ENCODE data around the gene TMPO.
"Not testable (repeated sequence)": the region's sequence is repeated elsewhere in the genome, so short reads cannot be mapped to it uniquely, and the experiment has no call there.

Gene TMPO, protein sequence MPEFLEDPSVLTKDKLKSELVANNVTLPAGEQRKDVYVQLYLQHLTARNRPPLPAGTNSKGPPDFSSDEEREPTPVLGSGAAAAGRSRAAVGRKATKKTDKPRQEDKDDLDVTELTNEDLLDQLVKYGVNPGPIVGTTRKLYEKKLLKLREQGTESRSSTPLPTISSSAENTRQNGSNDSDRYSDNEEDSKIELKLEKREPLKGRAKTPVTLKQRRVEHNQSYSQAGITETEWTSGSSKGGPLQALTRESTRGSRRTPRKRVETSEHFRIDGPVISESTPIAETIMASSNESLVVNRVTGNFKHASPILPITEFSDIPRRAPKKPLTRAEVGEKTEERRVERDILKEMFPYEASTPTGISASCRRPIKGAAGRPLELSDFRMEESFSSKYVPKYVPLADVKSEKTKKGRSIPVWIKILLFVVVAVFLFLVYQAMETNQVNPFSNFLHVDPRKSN

DNA sequence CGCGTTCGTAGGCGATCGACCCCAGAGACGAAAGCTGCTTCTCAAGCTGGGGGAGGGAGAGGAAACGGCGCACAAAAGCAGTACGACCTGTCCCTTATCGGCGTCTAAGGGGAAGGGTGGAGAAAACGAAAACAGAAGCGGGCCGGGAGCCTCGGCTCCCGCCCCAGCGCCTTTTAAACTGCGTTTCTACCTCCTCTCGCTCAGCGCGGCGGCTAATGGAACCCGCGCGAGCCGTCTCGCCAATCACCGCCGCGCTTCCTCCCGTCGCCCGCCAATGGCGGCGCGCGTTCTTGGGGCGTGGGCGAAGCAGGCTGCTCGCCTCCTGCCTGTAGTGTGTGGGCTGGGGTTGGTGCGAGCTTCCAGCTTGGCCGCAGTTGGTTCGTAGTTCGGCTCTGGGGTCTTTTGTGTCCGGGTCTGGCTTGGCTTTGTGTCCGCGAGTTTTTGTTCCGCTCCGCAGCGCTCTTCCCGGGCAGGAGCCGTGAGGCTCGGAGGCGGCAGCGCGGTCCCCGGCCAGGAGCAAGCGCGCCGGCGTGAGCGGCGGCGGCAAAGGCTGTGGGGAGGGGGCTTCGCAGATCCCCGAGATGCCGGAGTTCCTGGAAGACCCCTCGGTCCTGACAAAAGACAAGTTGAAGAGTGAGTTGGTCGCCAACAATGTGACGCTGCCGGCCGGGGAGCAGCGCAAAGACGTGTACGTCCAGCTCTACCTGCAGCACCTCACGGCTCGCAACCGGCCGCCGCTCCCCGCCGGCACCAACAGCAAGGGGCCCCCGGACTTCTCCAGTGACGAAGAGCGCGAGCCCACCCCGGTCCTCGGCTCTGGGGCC, at the start of gene TMPO:
TMPO (plus strand) TSS at position 304 of the 824 bp plus-strand sequence; CDS start at position 582, 278 bp downstream.
- peak; percentile 86 to 96 (median 94) for DNase-seq

DNA sequence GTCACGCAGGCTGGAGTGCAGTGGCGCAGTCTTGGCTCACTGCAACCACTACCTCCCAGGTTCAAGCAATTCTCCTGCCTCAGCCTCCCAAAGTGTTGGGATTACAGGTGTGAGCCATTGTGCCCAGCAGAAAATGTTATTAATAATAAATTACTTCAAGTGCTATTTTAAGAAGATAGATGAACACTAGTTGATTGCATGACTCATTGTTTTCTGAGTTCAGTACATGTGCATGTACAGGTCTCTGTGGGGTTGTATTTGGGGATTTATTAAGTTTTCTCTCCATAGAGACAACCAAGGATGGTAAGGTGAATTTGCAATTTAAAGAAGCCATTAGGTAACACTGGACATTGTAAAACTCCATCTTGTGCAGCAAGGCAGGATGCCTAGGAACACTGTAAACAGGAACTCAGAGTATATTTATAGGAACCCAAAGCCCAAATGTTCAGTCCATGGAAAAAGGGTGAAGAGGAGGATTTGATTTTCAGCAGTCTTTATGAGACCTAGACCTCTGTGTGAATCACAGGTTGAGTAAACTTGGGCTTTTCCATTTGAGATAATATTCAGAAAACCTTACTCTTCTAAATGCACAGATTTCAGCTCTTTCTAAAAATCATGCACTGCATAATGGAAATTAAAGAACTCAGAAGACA, 49.3 kb upstream of the TMPO start:
- no peak for DNase-seq

DNA sequence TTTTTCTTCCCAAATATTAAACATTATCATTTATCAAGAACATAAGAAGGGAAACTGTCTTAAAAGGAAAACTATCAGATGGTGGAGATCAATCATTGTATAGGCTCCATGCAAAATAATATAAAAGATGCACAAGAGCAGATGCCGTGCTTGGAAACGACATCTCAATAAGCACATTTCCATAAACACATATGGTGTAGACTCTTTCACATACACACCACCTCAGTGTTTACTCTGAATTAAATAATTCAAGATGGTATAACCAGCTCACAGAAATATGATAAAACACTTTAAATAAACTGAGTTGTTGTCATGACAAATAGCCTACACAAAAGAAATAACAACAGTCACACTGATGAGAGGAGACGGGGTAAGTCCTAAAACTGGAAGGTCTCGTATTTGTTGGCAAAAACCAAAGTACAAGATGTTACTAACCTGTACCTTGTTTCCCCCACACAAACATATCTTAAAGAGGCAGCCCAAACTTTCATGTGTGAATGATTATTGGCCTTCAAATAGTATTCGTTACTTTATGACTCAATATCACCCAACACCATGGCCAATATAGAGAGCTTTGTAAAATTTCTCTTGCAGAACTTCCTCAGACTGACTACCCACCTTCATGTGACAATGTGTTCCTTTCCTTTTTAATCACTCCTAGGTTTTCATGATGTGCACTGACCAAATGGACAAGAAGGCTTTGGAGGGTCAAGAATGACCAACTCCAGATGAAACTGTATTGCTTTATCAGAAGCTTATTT, 48.6 kb upstream of the TMPO start:
- no peak for DNase-seq

DNA sequence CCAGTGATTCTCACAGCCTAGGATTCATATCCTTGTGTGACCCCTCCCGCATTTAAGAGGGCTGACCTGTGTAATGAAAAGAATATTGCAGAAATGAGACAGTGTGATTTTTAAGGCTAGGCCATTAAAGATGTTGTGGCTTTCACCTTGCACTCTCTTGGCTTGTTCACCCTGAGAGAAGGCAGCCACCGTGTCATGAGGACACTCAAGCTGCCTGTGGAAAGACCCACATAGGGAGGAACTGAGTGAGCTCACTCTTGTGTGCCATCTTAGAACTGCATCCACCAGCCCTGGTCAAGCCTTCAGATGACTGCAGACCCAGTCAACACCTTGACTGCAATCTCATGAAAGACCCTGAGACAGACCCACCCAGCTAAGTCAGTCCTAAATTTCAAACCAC, 46.3 kb upstream of the TMPO start:
- no peak for DNase-seq

DNA sequence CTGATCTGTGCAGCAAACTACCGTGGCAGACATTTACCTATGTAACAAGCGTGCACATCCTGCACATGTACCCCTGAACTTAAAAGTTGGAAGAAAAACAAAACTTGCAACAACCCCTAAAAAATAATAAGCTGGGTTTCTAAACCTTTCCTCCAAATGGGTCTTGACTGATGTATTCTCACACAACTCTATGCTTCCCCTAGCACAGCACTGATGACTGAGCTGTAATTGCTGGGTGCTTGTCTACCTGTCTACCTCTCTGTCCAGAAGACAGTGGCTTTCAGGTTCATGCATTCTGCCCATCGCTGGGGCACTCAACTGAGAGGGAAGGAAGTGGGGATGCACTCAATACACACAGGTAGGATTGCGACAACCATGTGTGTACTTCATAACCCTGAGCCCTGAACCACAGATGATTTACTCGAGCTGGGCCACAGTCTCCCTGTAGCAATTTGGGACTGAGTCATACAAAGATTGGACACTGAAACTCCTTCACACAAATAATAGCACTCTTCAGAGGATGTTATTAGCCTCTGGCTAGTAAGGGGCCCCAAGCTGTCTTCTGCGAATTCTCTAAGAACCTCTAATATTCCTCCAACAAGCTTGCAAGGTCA, 44.8 kb upstream of the TMPO start:
- DNase-seq = no peak

DNA sequence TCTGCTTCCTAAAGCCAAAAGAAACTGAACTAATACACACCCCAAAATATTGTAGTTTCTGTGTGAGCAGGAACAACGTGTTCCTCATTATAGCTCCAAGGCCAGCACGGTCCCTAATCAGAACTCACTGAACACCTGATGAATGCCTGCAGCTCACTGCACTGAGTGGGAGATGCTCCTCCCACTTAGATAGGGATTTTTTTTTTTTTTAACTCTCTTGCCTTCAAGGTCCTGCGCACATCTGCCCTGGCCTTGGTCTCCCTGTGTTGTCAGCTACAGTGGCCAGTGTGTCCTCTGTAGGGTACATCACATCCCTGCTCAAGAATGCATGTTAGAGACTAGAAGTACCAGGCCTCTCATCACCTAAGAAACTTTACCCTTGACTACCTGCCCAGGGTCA, 44.3 kb upstream of the TMPO start:
- DNase-seq = no peak

DNA sequence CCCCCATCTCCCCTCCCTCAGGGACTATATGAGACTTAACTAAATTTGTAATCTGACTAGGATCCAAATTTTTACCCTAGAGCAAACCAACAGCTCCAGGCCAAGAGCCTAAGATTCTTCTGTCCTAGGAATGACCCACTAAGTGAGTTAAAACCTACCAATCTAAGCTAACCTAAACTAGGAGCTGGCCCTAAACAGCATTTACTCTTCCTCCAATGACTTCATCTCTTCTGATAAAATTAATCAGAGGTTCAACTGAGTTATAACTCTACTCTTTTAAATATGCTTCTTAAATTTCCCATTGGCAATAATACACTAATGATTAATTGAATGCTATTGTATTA, 39.9 kb upstream of the TMPO start:
- DNase-seq = no peak

DNA sequence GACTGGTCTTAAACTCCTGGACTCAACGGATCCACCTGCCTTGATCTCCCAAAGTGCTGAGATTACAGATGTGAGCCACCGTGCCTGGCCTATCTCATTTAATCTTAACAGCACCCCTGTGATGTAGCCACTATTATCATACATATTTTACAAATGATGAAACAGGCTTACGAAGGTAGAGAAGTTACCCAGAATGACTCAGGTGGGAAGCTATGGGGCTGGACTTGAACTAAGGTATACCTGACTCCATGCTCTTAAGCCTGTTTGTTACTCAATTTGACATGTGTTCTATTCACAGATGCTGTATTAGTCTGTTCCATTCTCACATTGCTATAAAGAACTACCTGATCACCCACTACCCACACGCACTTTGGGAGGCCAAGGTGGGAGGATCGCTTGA, 36.8 kb upstream of the TMPO start:
- no peak for DNase-seq

DNA sequence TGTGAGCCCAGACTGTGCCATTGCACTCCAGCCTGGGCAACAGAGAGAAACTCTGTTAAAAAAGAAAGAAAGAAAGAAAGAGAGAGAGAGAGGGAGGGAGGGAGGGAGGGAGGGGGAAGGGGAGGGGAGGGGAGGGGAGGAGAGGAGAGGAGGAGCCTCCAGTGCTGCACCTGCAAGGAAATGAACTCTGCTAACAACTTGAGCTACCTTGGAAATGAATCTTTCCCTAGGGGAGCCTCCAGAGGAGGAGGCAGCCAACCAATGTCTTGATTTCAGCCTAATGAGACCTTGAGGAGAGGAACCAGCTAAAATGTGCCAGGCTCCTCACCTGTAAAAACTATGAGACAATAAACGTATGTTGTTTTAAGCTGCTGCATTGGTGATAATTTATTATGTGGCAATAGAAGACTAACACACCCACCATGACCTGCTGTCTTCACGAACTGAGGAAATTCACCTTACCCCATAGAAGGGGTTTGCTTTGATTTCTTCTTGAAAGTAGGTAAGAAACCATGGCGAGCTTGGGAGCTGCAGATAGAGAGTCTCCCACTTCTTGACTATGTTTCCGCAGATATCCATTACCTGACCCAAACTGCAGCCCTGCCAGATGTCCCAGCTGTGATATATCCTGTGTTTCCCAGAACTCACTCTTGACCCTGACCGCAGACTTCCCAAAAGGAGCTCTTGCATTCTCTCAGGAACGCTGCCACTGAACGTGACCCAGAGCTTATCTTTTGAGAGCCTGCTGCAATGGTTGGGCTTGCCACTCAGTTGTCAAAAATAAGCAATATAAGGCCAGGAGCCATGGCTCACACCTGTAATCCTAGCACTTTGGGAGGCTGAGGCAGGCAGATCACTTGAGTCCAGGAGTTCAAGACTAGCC, 31.5 kb upstream of the TMPO start:
- DNase-seq = no peak

DNA sequence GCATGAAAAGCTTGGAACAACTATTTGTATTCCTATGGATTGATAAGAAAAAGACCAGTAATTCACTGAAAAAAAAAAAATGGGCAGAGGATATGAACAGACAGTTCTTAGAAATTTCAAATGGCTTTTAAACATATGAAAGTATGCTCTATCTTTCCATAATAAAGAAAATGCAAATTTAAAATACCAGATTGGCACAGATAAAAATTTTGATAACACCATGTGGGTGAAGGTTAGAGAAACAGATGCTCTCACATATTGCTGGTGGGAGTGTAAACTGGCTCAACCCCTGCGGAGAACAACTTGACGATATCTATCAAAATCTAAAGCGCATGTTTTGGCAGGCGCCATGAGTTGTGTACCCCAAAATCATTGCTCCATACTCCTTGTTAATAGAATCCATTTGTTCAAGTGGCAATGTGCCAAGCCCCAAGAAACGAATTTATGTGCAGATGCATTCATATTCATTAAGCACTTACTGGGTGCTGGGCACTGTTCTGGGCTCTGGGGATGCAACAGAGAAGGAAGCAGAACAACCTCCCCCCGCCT, 29.5 kb upstream of the TMPO start:
- DNase-seq = no peak

DNA sequence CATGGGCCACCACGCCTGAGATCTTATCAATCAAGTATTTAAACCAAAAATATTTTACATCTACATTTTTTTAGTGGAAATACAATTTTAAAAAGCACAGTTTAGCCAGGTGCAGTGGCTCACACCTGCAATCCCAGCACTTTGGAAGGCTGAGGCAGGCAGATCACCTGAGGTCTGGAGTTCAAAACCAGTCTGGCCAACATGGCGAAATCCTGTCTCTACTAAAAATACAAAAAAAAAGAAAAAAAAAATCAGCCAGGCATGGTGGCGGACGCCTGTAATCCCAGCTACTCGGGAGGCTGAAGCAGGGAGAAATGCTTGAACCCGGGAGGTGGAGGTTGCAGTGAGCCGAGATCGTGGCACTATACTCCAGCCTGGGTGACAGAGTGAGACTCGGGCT, 27.0 kb upstream of the TMPO start:
- not testable (repeated sequence) for DNase-seq

DNA sequence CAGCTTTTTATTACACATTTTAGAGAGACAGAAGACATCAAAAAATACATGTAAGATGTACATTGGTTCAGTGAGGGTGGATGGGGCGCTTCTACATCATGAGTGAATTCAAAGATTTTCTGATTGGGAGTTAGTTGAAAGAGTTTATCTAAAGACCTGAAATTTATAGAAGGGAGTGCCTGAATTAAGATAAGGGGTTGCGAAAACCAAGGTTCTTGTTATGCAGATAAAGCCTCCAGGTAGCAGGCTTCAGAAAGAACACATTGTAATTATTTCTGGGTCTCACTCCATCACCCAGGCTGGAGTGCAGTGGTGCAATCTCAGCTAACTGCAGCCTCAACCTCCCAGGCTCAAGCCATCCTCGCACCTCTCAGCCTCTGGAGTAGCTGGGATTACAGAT, 26.2 kb upstream of the TMPO start:
- no peak for DNase-seq

DNA sequence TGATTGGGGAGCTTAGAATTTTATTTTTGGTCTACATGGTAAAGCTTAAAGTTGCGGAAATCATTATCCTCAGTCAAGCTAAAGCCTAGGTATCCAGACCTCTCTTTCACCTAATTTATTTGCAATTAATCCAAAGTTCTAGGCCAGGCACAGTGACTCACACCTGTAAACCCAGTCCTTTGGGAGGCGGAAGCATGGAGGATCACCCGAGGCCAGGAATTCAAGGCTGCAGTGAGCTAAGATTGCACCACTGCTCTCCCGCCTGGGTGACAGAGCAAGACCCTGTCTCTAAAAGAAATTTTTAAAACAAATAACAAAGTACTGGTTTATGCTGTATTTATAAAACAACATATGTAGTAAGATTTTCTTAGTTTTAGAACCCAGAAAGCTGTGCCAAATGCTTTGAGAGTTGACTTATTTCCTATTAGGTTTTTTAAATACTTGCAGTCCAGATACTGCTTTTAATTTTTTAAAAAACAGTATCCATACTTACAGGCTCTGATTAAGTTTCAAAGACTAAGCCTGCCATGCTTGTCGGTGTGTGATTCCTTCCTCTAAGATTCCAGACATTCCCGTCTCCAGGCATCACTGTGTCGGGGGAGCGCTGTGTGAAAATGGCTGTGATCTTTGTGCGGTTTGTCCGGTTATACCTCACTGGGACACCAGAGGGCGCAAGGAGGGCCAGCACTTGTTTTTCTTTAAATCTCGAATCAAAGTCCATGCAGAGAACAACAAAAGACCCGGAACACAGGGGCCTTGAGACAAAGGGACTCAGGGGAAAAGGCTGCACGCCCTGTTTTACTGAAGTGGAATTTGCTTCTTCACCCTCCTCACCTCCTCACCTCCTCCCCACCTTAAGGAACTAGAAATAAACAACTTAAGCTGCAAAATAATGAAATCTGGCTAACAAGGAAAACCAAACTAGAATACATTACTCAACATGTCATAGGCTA, 24.6 kb upstream of the TMPO start:
- DNase-seq = peak; percentile 68 to 87 (median 76)

DNA sequence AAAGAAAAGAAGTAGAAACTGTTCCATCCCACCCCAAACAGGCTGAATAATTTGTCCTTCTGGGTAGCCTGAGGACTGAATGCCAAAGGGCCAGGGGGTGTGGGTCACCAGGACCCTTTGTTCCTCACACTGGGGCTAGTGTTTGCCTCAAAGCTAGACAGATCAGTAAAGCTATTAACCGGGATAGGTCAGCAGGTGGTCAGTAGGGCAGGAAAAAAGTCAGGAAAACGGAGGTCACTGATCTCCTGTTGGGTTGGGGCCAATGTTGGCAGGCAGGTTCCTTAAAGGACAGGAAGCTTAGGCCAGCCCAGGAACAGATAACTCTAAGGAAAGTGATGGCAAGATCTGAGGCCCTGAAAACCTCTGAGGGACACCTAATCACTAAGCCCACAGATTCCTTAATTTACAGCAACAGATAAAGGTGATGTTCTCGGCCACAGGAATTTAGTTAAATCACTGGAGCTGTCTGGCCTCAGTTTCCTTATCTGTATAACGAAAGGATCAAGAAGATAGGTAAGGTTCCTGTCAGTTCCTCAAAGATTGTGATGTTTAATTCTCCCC, 22.7 kb upstream of the TMPO start:
- DNase-seq = no peak

DNA sequence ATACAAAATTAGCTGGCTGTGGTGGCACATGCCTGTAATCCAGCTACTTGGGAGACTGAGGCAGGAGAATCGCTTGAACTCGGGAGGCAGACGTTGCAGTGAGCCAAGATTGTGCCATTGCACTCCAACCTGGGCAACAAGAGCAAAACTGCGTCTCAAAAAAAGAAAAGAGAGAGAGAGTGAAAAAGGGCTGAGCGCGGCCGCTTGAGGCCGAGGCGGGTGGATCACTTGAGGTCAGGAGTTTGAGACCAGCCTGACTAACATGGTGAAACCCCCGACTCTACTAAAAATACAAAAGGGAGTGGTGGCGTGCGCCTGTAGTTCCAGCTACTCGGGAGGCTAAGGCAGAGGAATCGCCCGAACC, 14.1 kb upstream of the TMPO start:
- DNase-seq = not testable (repeated sequence)

DNA sequence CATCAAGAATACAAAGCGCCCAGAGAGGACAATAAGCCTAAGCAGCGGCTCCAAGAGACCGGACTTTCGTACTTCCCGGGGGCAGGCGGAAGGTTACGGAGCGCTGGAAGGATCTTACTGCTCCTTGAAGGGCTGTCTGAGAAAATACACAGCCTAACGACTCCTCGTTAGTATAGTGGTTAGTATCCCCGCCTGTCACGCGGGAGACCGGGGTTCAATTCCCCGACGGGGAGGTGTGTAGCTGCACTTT, 12.1 kb upstream of the TMPO start:
- DNase-seq = peak; percentile 73 to 97 (median 84)

DNA sequence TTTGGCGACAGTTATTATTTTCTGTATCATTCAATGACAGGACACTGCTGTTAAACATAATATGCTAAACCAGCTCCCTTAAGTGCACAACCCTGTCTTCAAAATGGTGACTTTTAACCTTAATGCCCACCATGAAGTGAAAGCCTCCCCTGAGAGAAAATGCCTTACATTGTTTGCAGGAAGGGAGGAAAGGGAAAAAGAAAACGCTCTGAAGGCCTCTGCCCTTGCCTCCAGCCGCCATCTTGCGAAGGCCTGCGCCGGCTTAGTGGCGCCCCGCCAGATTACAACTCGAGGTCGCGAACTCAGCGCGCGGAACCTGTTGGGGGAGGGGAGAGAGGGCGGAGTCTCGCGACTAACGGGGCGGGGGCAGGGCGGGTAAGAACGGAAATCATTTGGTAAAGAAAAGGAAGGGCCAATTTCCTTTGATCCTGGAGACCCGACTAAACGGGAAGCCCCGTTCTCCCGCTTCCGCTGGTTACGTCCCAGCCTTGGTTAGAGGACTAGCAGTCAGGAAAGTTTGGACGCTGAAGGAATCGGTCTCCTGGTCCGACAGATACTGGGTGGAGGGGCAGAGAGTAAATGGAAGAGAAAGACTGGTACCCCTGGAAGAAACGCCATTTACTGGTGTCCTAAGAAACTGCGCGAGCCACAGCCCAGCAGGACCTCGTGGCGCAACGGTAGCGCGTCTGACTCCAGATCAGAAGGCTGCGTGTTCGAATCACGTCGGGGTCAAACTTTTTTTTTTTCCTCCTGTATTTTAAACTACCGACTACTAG, 11.6 kb upstream of the TMPO start:
- peak; percentile 91 to 99 (median 94) for DNase-seq

DNA sequence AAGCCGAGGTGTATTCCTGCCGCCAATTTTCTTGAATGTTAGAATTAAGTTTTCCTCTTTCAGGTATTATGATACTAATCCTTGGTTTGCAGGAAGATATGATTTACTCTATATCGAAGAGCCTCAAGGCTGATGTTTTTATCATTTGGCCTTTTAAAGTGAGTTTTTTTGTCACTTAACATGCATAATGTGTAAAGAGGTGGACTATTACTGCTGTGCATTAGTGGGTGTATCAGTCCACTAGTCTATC, 11.1 kb upstream of the TMPO start:
- no peak for DNase-seq

DNA sequence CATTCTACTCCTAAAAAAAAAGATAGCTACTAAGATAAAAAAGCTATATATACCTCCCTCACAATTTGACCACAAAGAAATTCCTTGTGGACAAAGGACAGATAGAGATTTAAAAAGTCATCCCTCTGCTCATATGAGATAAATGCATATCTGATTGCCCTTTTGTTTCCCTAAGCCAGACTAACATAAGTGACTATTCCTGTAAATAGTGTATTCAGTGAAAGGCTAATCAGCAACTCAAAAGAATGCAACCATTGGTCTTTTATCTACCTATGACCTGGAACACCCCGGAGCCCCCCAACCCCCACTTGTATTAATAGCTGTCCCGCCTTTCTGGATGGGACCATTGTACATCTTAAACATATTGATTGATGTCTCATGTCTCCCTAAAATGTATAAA, 6.3 kb upstream of the TMPO start:
- no peak for DNase-seq

All from stimulated activated naive CD4-positive, alpha-beta T cell (primary cell).